OCI-LY7 (cell line): Measurements from ENCODE around the gene USF2. TPM values are rescaled to one million over a fixed set of nuclear protein-coding genes. Genes with fewer than 3 reads are reported as not detected.

Experiments
- BruUV-seq: library from RNA; stranded (reverse); fragments of 400-500 nt; replicated peaks from 2 replicates; lab custom pipeline; 2021; lab: Mats Ljungman, UMichigan
- CTCF ChIA-PET: fragments of 300-600 bp; sonication (Branson Sonifier 250); formaldehyde crosslinking; loops from one replicate; lab custom pipeline; 2022; ENCODE audit warnings: antibody characterized with exemption; ENCODE audit not compliant: unreplicated experiment; lab: Charles Lee
- POLR2A ChIA-PET: fragments of 300-600 bp; sonication (Branson Sonifier 250); formaldehyde crosslinking; loops from one replicate; lab custom pipeline; 2022; ENCODE audit warnings: antibody characterized with exemption; lab: Charles Lee
- DNase-seq: peaks from one replicate; pipeline ENCODE4 v3.0.0-alpha.2; 2015; ENCODE audit warnings: low spot score
- H2AFZ ChIP-seq: fragments of 200-600 bp; sonication (generic), shearing (Covaris generic); 2 replicates; pipeline ENCODE4 v1.6.1; 2014; ENCODE audit warnings: mild to moderate bottlenecking, antibody characterized with exemption, low read length, moderate library complexity
- H3K27ac ChIP-seq: fragments of 200-600 bp; sonication (generic); 2 replicates; pipeline ENCODE4 v1.5.1; 2014; ENCODE audit warnings: mixed run types, low read depth, mild to moderate bottlenecking, moderate library complexity, low read length, inconsistent platforms; ENCODE audit not compliant: poor library complexity, severe bottlenecking
- H3K36me3 ChIP-seq: fragments of 200-600 bp; sonication (generic); 2 replicates; pipeline ENCODE4 v1.6.1; 2014; ENCODE audit warnings: mild to moderate bottlenecking, antibody characterized with exemption, low read length, moderate library complexity, mixed read lengths; ENCODE audit not compliant: insufficient read depth
- H3K4me1 ChIP-seq: fragments of 200-600 bp; sonication (generic); 2 replicates; pipeline ENCODE4 v1.5.1; 2014; ENCODE audit warnings: mild to moderate bottlenecking, low read length; ENCODE audit not compliant: insufficient read depth, poor library complexity, severe bottlenecking
- H3K4me2 ChIP-seq: fragments of 200-600 bp; sonication (generic); 2 replicates; pipeline ENCODE4 v1.6.1; 2014; ENCODE audit warnings: mild to moderate bottlenecking, low read length
- H3K4me3 ChIP-seq: fragments of 200-600 bp; sonication (generic); 2 replicates; pipeline ENCODE4 v1.5.1; 2014; ENCODE audit warnings: mild to moderate bottlenecking, low read depth, low read length; ENCODE audit not compliant: poor library complexity, severe bottlenecking
- H3K79me2 ChIP-seq: fragments of 200-600 bp; sonication (generic); 2 replicates; pipeline ENCODE4 v1.6.1; 2016; ENCODE audit warnings: low read depth, mild to moderate bottlenecking, low read length, moderate library complexity, mixed read lengths; ENCODE audit not compliant: insufficient read depth
- H3K9me2 ChIP-seq: fragments of 200-600 bp; sonication (generic); 2 replicates; pipeline ENCODE4 v1.6.1; 2016; ENCODE audit warnings: mild to moderate bottlenecking, low read length, mixed read lengths; ENCODE audit not compliant: insufficient read depth
- H3K9me3 ChIP-seq: fragments of 200-600 bp; sonication (generic); 2 replicates; pipeline ENCODE4 v1.6.1; 2014; ENCODE audit warnings: mild to moderate bottlenecking, mixed run types, low read length, mixed read lengths
- H4K20me1 ChIP-seq: fragments of 200-600 bp; sonication (generic); 2 replicates; pipeline ENCODE4 v1.6.1; 2014; ENCODE audit warnings: mild to moderate bottlenecking, antibody characterized with exemption, low read length, moderate library complexity, mixed read lengths; ENCODE audit not compliant: insufficient read depth
- CTCF ChIP-seq: fragments of 200-600 bp; sonication (generic); conservative IDR thresholded peaks from 2 replicates; pipeline ENCODE4 v1.5.1; 2014; ENCODE audit warnings: mild to moderate bottlenecking, antibody characterized with exemption, low read length, moderate library complexity, mixed read lengths
- EZH2phosphoT487 ChIP-seq: fragments of 200-600 bp; sonication (generic); IDR thresholded peaks from 2 replicates; pipeline ENCODE4 v1.6.1; 2018; ENCODE audit warnings: low read depth, borderline replicate concordance, mild to moderate bottlenecking, mixed run types, antibody characterized with exemption, low read length, moderate library complexity, mixed read lengths
- intact Hi-C: fragments of 100-400 bp; cut with micrococcal nuclease; formaldehyde crosslinking; loops from one replicate; pipeline ENCODE4 v1.10.0; 2022; ENCODE audit not compliant: unreplicated experiment
- total RNA-seq, 2 experiments: library from RNA; depleted of rRNA in 1 of 2; stranded (reverse); fragments of >200 nt in 1 of 2; shearing (Covaris generic) in 1 of 2; gene quantifications; 2 replicates each; pipeline ENCODE4 v1.2.3, GENCODE V29; 2014 to 2022

Gene USF2
- total RNA-seq, 2 experiments from 2014 or later: 105 to 155 TPM

GRCh38 chr19:35265126-35265899, 3.4 kb upstream of the USF2 start:
- DNase-seq: no peak
- no TSS peak for BruUV-seq
- TF ChIP-seq CTCF (no peak), EZH2phosphoT487 (no peak)
- no peaks in the 10 kb centered on the region for H3K9me3 ChIP-seq
- intact Hi-C loops: loop anchor here (5.0 kb wide), 1 partner anchor 123 kb away; the partner anchor contains the start of gene FXYD7
- no peak overlapping the region for H2AFZ ChIP-seq
- H3K9me2 ChIP-seq: no peaks in the 10 kb centered on the region
- H4K20me1 ChIP-seq: no peaks in the 10 kb centered on the region
- peaks cover 9% of the 10 kb centered on the region; the same call in 1 of the 2 replicates for H3K79me2 ChIP-seq
- peak overlapping the region; percentile 18; the same call in 1 of the 2 replicates for H3K4me2 ChIP-seq
- ChIA-PET POLR2A (no interaction called here), CTCF (no interaction called here)
- peaks cover 39% of the 10 kb centered on the region for H3K4me1 ChIP-seq
- peaks cover 61% of the 10 kb centered on the region for H3K36me3 ChIP-seq
- no peak overlapping the region for H3K4me3 ChIP-seq
- peak overlapping the region; percentile 39 for H3K27ac ChIP-seq

- no TSS peak for BruUV-seq
- CTCF ChIA-PET: interaction anchor here (0.6 kb wide), 2 partner anchors 124 to 482 kb away, joined by 6 to 8 read pairs; partner anchors contain the start of gene LIN37
Observed at GRCh38 chr19:35265900-35266519, 2.8 kb upstream of the USF2 start.

More at GRCh38 chr19:35265900-35266519, 2.8 kb upstream of the USF2 start:
- peaks cover 42% of the 10 kb centered on the region for H3K4me1 ChIP-seq
- H3K79me2 ChIP-seq: peaks cover 9% of the 10 kb centered on the region; the same call in 1 of the 2 replicates
- TF ChIP-seq CTCF: no peak
- TF ChIP-seq EZH2phosphoT487: no peak
- POLR2A ChIA-PET: interaction anchor here (0.6 to 0.7 kb wide), 3 partner anchors 75 to 442 kb away, joined by 3 read pairs; no protein-coding TSS in a partner anchor
- no peaks in the 10 kb centered on the region for H4K20me1 ChIP-seq
- H3K4me2 ChIP-seq: peak overlapping the region; percentile 91
- no peaks in the 10 kb centered on the region for H3K9me2 ChIP-seq
- H3K36me3 ChIP-seq: peaks cover 68% of the 10 kb centered on the region
- H2AFZ ChIP-seq: no peak overlapping the region
- H3K9me3 ChIP-seq: no peaks in the 10 kb centered on the region
- DNase-seq: no peak
- H3K27ac ChIP-seq: peak overlapping the region; percentile 39
- H3K4me3 ChIP-seq: no peak overlapping the region
- intact Hi-C loops: loop anchor here (2.0 to 5.0 kb wide), 2 partner anchors 17 to 124 kb away; partner anchors contain the start of genes FXYD7 and LSR
